ENCODE measurements around the gene TYRP1. TPM values are rescaled to one million over a fixed set of nuclear protein-coding genes. Genes with fewer than 3 reads are reported as not detected.

TYRP1 gene
- polyA plus RNA-seq, 1 donor from 2014 or later: not detected

DNA sequence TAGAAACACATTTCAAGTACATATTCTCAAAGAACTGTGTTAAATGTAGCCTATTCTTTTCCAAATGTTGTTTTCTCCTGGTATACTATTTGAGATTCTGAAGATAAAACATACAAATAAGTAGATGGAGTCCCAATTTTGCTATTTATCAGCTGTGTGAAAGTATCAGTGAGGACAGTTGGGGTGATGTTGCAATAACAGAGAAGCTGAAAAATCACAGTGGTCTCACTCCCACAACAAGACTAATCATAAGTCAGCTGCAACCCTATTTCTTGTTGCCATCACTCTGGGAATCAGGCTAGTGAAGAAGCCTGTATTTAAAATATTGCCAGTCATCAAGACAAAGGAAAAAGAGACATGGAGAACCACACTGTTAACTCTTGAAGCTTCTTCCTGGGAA, 55.8 kb downstream of the TYRP1 start:
- H3K36me3 ChIP-seq (ENCODE audit: insufficient read depth, low read length): no peaks in the 10 kb centered on the region

DNA sequence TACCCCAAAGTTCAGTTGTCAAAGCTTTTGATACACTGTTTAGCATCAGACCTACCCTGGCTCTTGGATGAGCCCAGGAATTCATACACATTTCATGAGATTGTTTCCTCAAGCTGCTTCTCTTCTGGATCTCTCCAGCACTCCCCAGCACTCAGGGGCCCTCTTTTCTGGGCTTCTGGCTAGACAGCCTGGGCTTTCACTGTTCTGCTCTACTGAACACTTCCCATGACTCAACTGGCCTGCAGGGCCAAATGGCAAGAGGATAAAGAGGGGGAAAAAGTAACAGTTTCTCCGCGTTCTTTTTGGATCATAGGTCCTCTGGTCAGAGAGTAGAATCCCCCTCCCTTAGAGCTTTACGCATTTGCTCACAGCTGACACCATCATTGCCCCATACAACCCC, 60.7 kb downstream of the TYRP1 start:
- H3F3A ChIP-seq (ENCODE audit: insufficient read depth, low read length, poor library complexity, severe bottlenecking): no peaks in the 10 kb centered on the region
- H2AFZ ChIP-seq (ENCODE audit: low read depth, low read length): no peak overlapping the region

More for the DNA sequence above, 55.8 kb downstream of the TYRP1 start:
- H3K9me2 ChIP-seq (ENCODE audit: insufficient read depth, low read length): no peaks in the 10 kb centered on the region
- no peaks in the 10 kb centered on the region for H3K27me3 ChIP-seq (ENCODE audit: insufficient read depth, low read depth, low read length)
- H3F3A ChIP-seq (ENCODE audit: insufficient read depth, low read length, poor library complexity, severe bottlenecking): no peaks in the 10 kb centered on the region
- H3K27ac ChIP-seq (ENCODE audit: low read length): no peak overlapping the region
- no peak for TF ChIP-seq EZH2 (IDR thresholded peaks at IDR 0.05; ENCODE audit: borderline replicate concordance, insufficient read depth, low read length, poor library complexity, severe bottlenecking)
- TF ChIP-seq TAF1 (IDR thresholded peaks at IDR 0.05; ENCODE audit: low read depth): no peak
- TF ChIP-seq MXI1 (conservative IDR thresholded peaks at IDR 0.05; ENCODE audit: poor library complexity, severe bottlenecking): no peak
- no peak for TF ChIP-seq SMC3 (conservative IDR thresholded peaks at IDR 0.05; ENCODE audit: poor library complexity)
- TF ChIP-seq, protein P1, sequence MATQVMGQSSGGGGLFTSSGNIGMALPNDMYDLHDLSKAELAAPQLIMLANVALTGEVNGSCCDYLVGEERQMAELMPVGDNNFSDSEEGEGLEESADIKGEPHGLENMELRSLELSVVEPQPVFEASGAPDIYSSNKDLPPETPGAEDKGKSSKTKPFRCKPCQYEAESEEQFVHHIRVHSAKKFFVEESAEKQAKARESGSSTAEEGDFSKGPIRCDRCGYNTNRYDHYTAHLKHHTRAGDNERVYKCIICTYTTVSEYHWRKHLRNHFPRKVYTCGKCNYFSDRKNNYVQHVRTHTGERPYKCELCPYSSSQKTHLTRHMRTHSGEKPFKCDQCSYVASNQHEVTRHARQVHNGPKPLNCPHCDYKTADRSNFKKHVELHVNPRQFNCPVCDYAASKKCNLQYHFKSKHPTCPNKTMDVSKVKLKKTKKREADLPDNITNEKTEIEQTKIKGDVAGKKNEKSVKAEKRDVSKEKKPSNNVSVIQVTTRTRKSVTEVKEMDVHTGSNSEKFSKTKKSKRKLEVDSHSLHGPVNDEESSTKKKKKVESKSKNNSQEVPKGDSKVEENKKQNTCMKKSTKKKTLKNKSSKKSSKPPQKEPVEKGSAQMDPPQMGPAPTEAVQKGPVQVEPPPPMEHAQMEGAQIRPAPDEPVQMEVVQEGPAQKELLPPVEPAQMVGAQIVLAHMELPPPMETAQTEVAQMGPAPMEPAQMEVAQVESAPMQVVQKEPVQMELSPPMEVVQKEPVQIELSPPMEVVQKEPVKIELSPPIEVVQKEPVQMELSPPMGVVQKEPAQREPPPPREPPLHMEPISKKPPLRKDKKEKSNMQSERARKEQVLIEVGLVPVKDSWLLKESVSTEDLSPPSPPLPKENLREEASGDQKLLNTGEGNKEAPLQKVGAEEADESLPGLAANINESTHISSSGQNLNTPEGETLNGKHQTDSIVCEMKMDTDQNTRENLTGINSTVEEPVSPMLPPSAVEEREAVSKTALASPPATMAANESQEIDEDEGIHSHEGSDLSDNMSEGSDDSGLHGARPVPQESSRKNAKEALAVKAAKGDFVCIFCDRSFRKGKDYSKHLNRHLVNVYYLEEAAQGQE (IDR thresholded peaks at IDR 0.05; ENCODE audit: borderline replicate concordance): no peak
- no peak for TF ChIP-seq RAD21 (conservative IDR thresholded peaks at IDR 0.05)
- no peak overlapping the region for H3K9ac ChIP-seq (ENCODE audit: low read length)
- no peaks in the 10 kb centered on the region for H3K79me2 ChIP-seq (replicated peaks; ENCODE audit: insufficient read depth, low read length)
- no peak overlapping the region for H3K4me3 ChIP-seq (ENCODE audit: low read length)
- H4K20me1 ChIP-seq (ENCODE audit: insufficient read depth): no peaks in the 10 kb centered on the region
- no peaks in the 10 kb centered on the region for H3K9me3 ChIP-seq (ENCODE audit: low read length)
- no peak overlapping the region for H2AFZ ChIP-seq (ENCODE audit: low read depth, low read length)
- no peak overlapping the region for H3K4me2 ChIP-seq (ENCODE audit: low read length)

More for the DNA sequence above, 60.7 kb downstream of the TYRP1 start:
- no peaks in the 10 kb centered on the region for H3K9me3 ChIP-seq (ENCODE audit: low read length)
- H3K79me2 ChIP-seq (replicated peaks; ENCODE audit: insufficient read depth, low read length): no peaks in the 10 kb centered on the region
- H3K4me2 ChIP-seq (ENCODE audit: low read length): no peak overlapping the region
- H3K36me3 ChIP-seq (ENCODE audit: insufficient read depth, low read length): no peaks in the 10 kb centered on the region
- H3K4me3 ChIP-seq (ENCODE audit: low read length): no peak overlapping the region
- H3K27ac ChIP-seq (ENCODE audit: low read length): no peak overlapping the region
- TF ChIP-seq MXI1 (conservative IDR thresholded peaks at IDR 0.05; ENCODE audit: poor library complexity, severe bottlenecking) (no peak), EZH2 (IDR thresholded peaks at IDR 0.05; ENCODE audit: borderline replicate concordance, insufficient read depth, low read length, poor library complexity, severe bottlenecking) (no peak), POLR2AphosphoS5 (IDR thresholded peaks at IDR 0.05) (no peak), SMC3 (conservative IDR thresholded peaks at IDR 0.05; ENCODE audit: poor library complexity) (no peak), RAD21 (conservative IDR thresholded peaks at IDR 0.05) (no peak), EP300 (conservative IDR thresholded peaks at IDR 0.05; ENCODE audit: poor library complexity, severe bottlenecking) (no peak), TAF1 (IDR thresholded peaks at IDR 0.05; ENCODE audit: low read depth) (no peak)
- TF ChIP-seq, protein P2, sequence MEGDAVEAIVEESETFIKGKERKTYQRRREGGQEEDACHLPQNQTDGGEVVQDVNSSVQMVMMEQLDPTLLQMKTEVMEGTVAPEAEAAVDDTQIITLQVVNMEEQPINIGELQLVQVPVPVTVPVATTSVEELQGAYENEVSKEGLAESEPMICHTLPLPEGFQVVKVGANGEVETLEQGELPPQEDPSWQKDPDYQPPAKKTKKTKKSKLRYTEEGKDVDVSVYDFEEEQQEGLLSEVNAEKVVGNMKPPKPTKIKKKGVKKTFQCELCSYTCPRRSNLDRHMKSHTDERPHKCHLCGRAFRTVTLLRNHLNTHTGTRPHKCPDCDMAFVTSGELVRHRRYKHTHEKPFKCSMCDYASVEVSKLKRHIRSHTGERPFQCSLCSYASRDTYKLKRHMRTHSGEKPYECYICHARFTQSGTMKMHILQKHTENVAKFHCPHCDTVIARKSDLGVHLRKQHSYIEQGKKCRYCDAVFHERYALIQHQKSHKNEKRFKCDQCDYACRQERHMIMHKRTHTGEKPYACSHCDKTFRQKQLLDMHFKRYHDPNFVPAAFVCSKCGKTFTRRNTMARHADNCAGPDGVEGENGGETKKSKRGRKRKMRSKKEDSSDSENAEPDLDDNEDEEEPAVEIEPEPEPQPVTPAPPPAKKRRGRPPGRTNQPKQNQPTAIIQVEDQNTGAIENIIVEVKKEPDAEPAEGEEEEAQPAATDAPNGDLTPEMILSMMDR (IDR thresholded peaks at IDR 0.05; ENCODE audit: poor library complexity, severe bottlenecking): no peak
- TF ChIP-seq, protein P1 (IDR thresholded peaks at IDR 0.05; ENCODE audit: borderline replicate concordance): no peak
- no peaks in the 10 kb centered on the region for H3K27me3 ChIP-seq (ENCODE audit: insufficient read depth, low read depth, low read length)
- no peak overlapping the region for H3K9ac ChIP-seq (ENCODE audit: low read length)
- no peaks in the 10 kb centered on the region for H3K9me2 ChIP-seq (ENCODE audit: insufficient read depth, low read length)
- no peaks in the 10 kb centered on the region for H4K20me1 ChIP-seq (ENCODE audit: insufficient read depth)
